ENCODE data around the gene RIN1.

DNA sequence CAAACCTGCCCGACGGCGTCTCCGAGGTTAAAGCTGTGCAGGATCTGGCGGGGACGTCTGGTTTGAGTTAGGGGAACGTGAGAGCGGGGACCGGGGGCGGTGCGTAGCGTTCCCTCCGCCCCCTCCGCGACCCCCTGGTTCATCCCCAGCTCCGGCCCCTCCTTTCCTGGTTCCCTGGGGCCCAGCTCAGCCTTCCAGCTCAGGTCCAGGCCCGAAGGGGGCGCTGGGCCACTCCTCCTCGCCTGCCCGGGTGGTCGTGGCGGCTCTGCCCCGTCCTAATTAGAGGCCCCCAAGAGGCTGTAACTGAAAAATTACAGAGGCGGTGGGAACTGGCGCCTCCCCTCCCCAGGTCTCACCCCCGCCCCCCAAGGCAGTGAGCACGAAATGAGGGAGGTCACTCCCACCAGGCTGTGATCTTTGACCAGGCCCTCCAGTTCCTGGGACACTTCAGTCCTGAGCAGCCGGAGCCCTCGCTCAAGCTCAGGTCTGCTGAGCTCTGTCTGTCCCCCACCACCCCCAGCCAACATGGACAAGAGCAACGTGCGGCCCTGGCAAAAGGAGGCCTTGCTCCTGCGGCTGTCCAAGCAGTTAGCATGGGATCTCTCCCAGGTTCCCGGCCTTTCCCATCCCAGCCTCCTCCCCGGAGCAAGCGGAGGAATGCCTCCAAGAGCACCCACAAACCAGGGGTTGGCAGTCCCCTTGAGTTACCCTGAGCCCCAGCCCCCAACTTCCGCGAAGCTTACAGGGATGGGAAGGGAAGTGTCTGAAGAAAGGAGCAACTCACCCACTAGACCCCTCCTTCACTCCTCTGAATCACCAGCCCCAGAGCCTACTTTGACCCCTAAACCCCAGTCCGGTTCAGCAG, 22.7 kb downstream of the RIN1 start:
- peak; percentile 46; the same call in 1 of the 2 replicates for TF ChIP-seq CTCF (IDR thresholded peaks at IDR 0.05)
- TF ChIP-seq YY1 (IDR thresholded peaks at IDR 0.05; ENCODE audit: low read depth), result no peak

Data from SK-N-SH (cell line).